NCI-H1694 treated with DMSO at 0.1 percent for 48 hours (cell line): ENCODE data around the gene NGDN.
A peak's percentile ranks its signal among the peaks of the same experiment; 100 is the strongest.

Source experiments
- DNase-seq: peaks from one replicate; lab custom pipeline; 2025; lab: John Stamatoyannopoulos, UW

NGDN gene

GRCh38 chr14:23469906-23470403 is 452 bp downstream of the NGDN start:
- DNase-seq: no peak

GRCh38 chr14:23470947-23471346 is 1.4 kb downstream of the NGDN start:
- no peak for DNase-seq

GRCh38 chr14:23478109-23478759 is 8.7 kb downstream of the NGDN start:
- DNase-seq: peak; percentile 73

- DNase-seq: no peak
Measured at GRCh38 chr14:23481362-23481970, 12.0 kb downstream of the NGDN start.

GRCh38 chr14:23481979-23482822 is 12.7 kb downstream of the NGDN start:
- peak; percentile 62 for DNase-seq

- DNase-seq: no peak
Measured at GRCh38 chr14:23482823-23483148, 13.3 kb downstream of the NGDN start.

- DNase-seq: peak; percentile 94
Measured at GRCh38 chr14:23483236-23483854, 13.8 kb downstream of the NGDN start.

GRCh38 chr14:23485326-23485725 is 15.8 kb downstream of the NGDN start:
- DNase-seq: no peak

GRCh38 chr14:23486036-23486435 is 16.5 kb downstream of the NGDN start:
- peak; percentile 29 for DNase-seq

GRCh38 chr14:23487216-23487615 is 17.7 kb downstream of the NGDN start:
- peak; percentile 93 for DNase-seq

- no peak for DNase-seq
Measured at GRCh38 chr14:23492618-23493272, 23.2 kb downstream of the NGDN start.

- no peak for DNase-seq
Measured at GRCh38 chr14:23494223-23494622, 24.7 kb downstream of the NGDN start.

GRCh38 chr14:23512156-23512555 is 42.7 kb downstream of the NGDN start:
- peak; percentile 95 for DNase-seq

- peak; percentile 97 for DNase-seq
Measured at GRCh38 chr14:23513005-23513817, 43.7 kb downstream of the NGDN start.

GRCh38 chr14:23513818-23514643 is 44.5 kb downstream of the NGDN start:
- peak; percentile 91 for DNase-seq

- peak; percentile 93 for DNase-seq
Measured at GRCh38 chr14:23514644-23514957, 45.1 kb downstream of the NGDN start.

- peak; percentile 37 for DNase-seq
Measured at GRCh38 chr14:23517650-23518326, 48.3 kb downstream of the NGDN start.

- DNase-seq: no peak
Measured at GRCh38 chr14:23518709-23519108, 49.2 kb downstream of the NGDN start.

GRCh38 chr14:23520899-23521533 is 51.5 kb downstream of the NGDN start:
- DNase-seq: no peak
